ENCODE results near the gene APLN.

Gene APLN

DNA sequence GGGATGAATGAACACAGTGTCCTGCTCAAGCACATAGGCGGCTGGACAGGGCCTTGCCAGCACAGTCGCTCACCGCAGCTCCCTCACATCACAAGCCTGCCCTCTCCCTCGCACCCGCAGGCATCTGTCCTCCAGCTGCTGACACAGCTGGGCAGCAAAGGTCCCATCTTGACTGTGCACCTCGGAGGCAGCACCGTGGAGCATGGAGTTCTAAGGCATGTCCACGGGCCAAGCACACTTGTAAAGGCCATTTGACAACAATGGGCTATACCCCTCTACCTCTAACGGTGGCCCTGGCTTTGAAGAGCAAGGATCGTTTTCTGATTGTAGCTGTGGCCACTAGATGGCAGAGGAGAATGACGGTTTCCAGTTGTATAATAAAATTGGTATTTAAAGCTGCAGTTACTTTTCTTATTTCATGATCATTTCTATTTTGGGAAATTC lies 53.8 kb downstream of the APLN start:
- peaks cover 7 to 8% of the 10 kb centered on the region in 2 donors for H3K4me1 ChIP-seq (ENCODE audit: control insufficient read depth in 1 of 2, insufficient read depth in 2 of 2, low read length in 2 of 2)
- no peak overlapping the region for H3K9ac ChIP-seq (ENCODE audit: low read depth in 1 of 2, low read length in 2 of 2)
- H3K36me3 ChIP-seq (ENCODE audit: control insufficient read depth in 1 of 2, insufficient read depth in 2 of 2, low read length in 2 of 2) = no peaks in the 10 kb centered on the region
- H3K27me3 ChIP-seq (ENCODE audit: control insufficient read depth in 1 of 2, insufficient read depth in 2 of 2, low read length in 2 of 2) = no peaks in the 10 kb centered on the region
- H3K9me3 ChIP-seq (ENCODE audit: control insufficient read depth in 1 of 2, low read length in 2 of 2) = no peaks in the 10 kb centered on the region
- H3K4me3 ChIP-seq (ENCODE audit: low read depth in 1 of 2, low read length in 2 of 2) = no peak overlapping the region
- no peak overlapping the region for H3K27ac ChIP-seq (ENCODE audit: low read depth, low read length)

DNA sequence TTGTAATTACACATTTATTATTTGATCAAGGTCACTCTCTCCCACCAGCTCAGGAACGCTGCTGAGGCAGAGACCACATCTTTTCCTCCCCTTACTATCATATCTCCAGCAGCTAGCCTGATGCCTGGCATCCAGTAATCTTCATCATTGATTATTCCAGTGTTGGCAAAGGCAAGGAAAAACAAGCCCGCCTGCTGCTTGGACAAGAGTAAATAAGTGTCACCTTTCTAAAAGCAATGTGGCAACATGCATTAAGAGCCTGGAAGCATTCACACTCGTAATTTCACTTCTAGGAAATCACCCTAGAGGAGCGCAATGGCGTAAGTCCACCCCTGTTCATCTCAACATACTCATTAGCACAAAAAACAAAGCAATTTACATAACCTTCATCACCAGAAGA lies 54.8 kb downstream of the APLN start:
- Histone ChIP-seq H3K4me1 (ENCODE audit: control insufficient read depth in 1 of 2, insufficient read depth in 2 of 2, low read length in 2 of 2) (peaks cover 7 to 8% of the 10 kb centered on the region in 2 donors), H3K4me3 (ENCODE audit: low read depth in 1 of 2, low read length in 2 of 2) (no peak overlapping the region), H3K9ac (ENCODE audit: low read depth in 1 of 2, low read length in 2 of 2) (no peak overlapping the region), H3K9me3 (ENCODE audit: control insufficient read depth in 1 of 2, low read length in 2 of 2) (no peaks in the 10 kb centered on the region), H3K36me3 (ENCODE audit: control insufficient read depth in 1 of 2, insufficient read depth in 2 of 2, low read length in 2 of 2) (peaks cover 0 to 8% of the 10 kb centered on the region in 2 donors), H3K27me3 (ENCODE audit: control insufficient read depth in 1 of 2, insufficient read depth in 2 of 2, low read length in 2 of 2) (no peaks in the 10 kb centered on the region), H3K27ac (ENCODE audit: low read depth, low read length) (no peak overlapping the region)

DNA sequence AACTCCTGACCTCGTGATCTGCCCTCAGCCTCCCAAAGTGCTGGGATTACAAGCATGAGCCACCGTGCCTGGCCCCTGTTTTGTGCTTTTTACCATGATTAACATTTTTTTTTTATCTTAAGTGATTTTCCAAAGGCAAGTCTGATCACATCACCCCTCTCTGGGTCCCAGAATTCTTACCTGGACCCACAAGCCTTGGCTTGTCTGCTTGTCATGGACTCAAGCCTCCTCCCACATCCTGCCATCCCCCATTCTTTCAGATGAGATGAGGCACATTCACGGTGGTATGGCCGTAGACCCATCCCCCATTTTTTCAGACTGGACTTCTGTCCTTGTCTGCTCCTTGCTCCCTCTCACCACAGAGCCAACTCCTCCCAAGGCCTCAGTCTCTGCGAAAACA lies 55.3 kb downstream of the APLN start:
- H3K36me3 ChIP-seq (ENCODE audit: control insufficient read depth in 1 of 2, insufficient read depth in 2 of 2, low read length in 2 of 2) = peaks cover 0 to 10% of the 10 kb centered on the region in 2 donors
- H3K4me3 ChIP-seq (ENCODE audit: low read depth in 1 of 2, low read length in 2 of 2) = no peak overlapping the region
- no peaks in the 10 kb centered on the region for H3K9me3 ChIP-seq (ENCODE audit: control insufficient read depth in 1 of 2, low read length in 2 of 2)
- no peaks in the 10 kb centered on the region for H3K27me3 ChIP-seq (ENCODE audit: control insufficient read depth in 1 of 2, insufficient read depth in 2 of 2, low read length in 2 of 2)
- H3K4me1 ChIP-seq (ENCODE audit: control insufficient read depth in 1 of 2, insufficient read depth in 2 of 2, low read length in 2 of 2) = peaks cover 4% of the 10 kb centered on the region in 2 donors
- H3K27ac ChIP-seq (ENCODE audit: low read depth, low read length) = no peak overlapping the region
- no peak overlapping the region for H3K9ac ChIP-seq (ENCODE audit: low read depth in 1 of 2, low read length in 2 of 2)

DNA sequence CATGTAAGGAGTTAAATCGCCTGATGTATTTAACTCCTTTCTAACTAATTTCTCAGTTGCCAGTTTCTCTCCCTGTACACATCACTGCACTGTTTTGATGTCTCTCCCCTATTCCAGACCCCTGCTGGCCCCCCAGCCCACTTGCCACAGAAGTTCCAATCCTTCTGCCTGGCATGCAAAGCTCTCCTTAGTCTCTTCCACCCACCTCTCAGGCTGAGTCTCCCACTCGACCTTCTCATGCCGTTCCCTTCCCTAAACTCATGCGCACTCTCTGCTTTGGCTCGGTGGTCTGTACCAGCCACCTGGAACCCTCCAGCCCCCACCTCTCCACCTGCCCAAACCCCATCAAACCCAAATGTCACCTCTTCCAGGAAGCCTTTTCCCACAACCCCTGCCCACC lies 56.9 kb downstream of the APLN start:
- H3K4me3 ChIP-seq (ENCODE audit: low read depth in 1 of 2, low read length in 2 of 2) = no peak overlapping the region
- H3K4me1 ChIP-seq (ENCODE audit: control insufficient read depth in 1 of 2, insufficient read depth in 2 of 2, low read length in 2 of 2) = no peaks in the 10 kb centered on the region
- no peak overlapping the region for H3K9ac ChIP-seq (ENCODE audit: low read depth in 1 of 2, low read length in 2 of 2)
- H3K9me3 ChIP-seq (ENCODE audit: control insufficient read depth in 1 of 2, low read length in 2 of 2) = no peaks in the 10 kb centered on the region
- no peak overlapping the region for H3K27ac ChIP-seq (ENCODE audit: low read depth, low read length)
- no peaks in the 10 kb centered on the region for H3K27me3 ChIP-seq (ENCODE audit: control insufficient read depth in 1 of 2, insufficient read depth in 2 of 2, low read length in 2 of 2)
- H3K36me3 ChIP-seq (ENCODE audit: control insufficient read depth in 1 of 2, insufficient read depth in 2 of 2, low read length in 2 of 2) = peaks cover 0 to 10% of the 10 kb centered on the region in 2 donors

DNA sequence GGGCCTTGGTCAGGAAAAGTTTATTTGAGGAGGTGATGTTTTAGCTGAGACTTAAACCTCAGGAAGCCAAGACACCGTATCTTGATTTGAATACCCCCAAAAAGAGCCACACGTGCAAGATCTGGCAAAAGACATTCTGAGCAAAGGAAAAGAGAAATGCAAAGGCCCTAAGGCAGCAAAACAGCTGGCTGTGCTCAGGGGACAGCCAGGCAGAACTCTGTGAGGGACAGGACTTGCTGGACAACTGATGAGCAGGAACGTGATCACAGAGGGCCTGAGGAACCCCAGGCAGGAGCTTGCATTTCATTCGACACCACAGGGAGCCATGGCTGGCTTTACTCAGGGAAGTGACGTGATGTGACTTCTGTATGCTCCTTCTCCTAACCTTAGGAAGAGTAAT lies 58.7 kb downstream of the APLN start:
- Histone ChIP-seq H3K9me3 (ENCODE audit: control insufficient read depth in 1 of 2, low read length in 2 of 2) (no peaks in the 10 kb centered on the region), H3K4me3 (ENCODE audit: low read depth in 1 of 2, low read length in 2 of 2) (no peak overlapping the region), H3K27ac (ENCODE audit: low read depth, low read length) (no peak overlapping the region), H3K36me3 (ENCODE audit: control insufficient read depth in 1 of 2, insufficient read depth in 2 of 2, low read length in 2 of 2) (peaks cover 0 to 17% of the 10 kb centered on the region in 2 donors), H3K27me3 (ENCODE audit: control insufficient read depth in 1 of 2, insufficient read depth in 2 of 2, low read length in 2 of 2) (no peaks in the 10 kb centered on the region), H3K9ac (ENCODE audit: low read depth in 1 of 2, low read length in 2 of 2) (no peak overlapping the region), H3K4me1 (ENCODE audit: control insufficient read depth in 1 of 2, insufficient read depth in 2 of 2, low read length in 2 of 2) (no peaks in the 10 kb centered on the region)

All from duodenal mucosa (tissue), 2 donors.